Lung (tissue), 12 donors: ENCODE results near the gene THUMPD1. TPM values are rescaled to one million over a fixed set of nuclear protein-coding genes. Genes with fewer than 3 reads are reported as not detected.

Experiments
- ATAC-seq: fragments of 200-7000 bp; cut with Tn5 transposase; one replicate; pipeline ENCODE4 v1.9.1; 2020; ENCODE audit warnings: moderate number of reproducible peaks; ENCODE audit not compliant: insufficient read depth, low FRiP score
- DNase-seq, 3 donors: peaks; one replicate each; pipeline ENCODE4 v3.0.0-alpha.2; 2013 to 2017
- H3K27ac ChIP-seq, 2 donors: one replicate each; pipeline ENCODE4 v1.5.1; 2013; ENCODE audit warnings: mild to moderate bottlenecking in 2 of 2, moderate library complexity in 2 of 2, control low read depth in 1 of 2, inconsistent platforms in 1 of 2, low read depth in 1 of 2, low read length in 1 of 2
- H3K27me3 ChIP-seq, 3 donors: one replicate each; pipeline ENCODE4 v1.5.1; 2013; ENCODE audit warnings: low read length in 2 of 3; ENCODE audit not compliant: control insufficient read depth in 3 of 3, insufficient read depth in 3 of 3
- H3K36me3 ChIP-seq, 4 donors: one replicate each; pipeline ENCODE4 v1.5.1; 2013; ENCODE audit warnings: low read length in 4 of 4, mild to moderate bottlenecking in 1 of 4, moderate library complexity in 1 of 4; ENCODE audit not compliant: control insufficient read depth in 4 of 4, insufficient read depth in 4 of 4
- H3K4me1 ChIP-seq, 5 donors: one replicate each; pipeline ENCODE4 v1.5.1; 2013; ENCODE audit warnings: low read length in 5 of 5, mild to moderate bottlenecking in 2 of 5, moderate library complexity in 1 of 5; ENCODE audit not compliant: control insufficient read depth in 5 of 5, insufficient read depth in 5 of 5
- H3K4me3 ChIP-seq: one replicate; pipeline ENCODE4 v1.5.1; 2013; ENCODE audit warnings: mild to moderate bottlenecking, control low read depth, moderate library complexity
- H3K9ac ChIP-seq, 2 donors: one replicate each; pipeline ENCODE4 v1.5.1; 2013; ENCODE audit warnings: low read length in 2 of 2, control low read depth in 1 of 2; ENCODE audit not compliant: insufficient read depth in 1 of 2
- H3K9me3 ChIP-seq, 4 donors: one replicate each; pipeline ENCODE4 v1.5.1; 2013; ENCODE audit warnings: low read length in 3 of 4, mild to moderate bottlenecking in 1 of 4, moderate library complexity in 1 of 4; ENCODE audit not compliant: control insufficient read depth in 4 of 4, insufficient read depth in 3 of 4
- WGBS, 2 donors: extraction: QIAGEN DNeasy Blood & Tissue Kit; methylation state at CpG; one replicate each; pipeline ENCODE4 v1.1.7; 2013; 5-methylcytosine and 5-hydroxymethylcytosine counted together
- polyA plus RNA-seq, 2 donors: library from polyadenylated mRNA; stranded (reverse); fragments of 200-250 nt; gene quantifications; one replicate each; pipeline ENCODE4 v1.2.1, GENCODE V29; 2013
- total RNA-seq, 2 donors: library from RNA; depleted of rRNA in 1 of 2; stranded (reverse); fragments of >200 nt in 1 of 2; gene quantifications; one replicate each; pipeline ENCODE4 v1.2.1, GENCODE V29; 2014 to 2021
- TF ChIP-seq, protein P1 (sequence below): IDR thresholded peaks from 2 replicates; pipeline ENCODE4 v1.5.1; 2012; ENCODE audit warnings: mild to moderate bottlenecking; ENCODE audit errors: control extremely low read depth, extremely low read depth
- donor health status: control.
- donor health status: control.
- donor health status: Bipolar disorder and iron deficiency.
- donor health status: healthy.
- donor health status: DM: yes; HTN: yes; CAD: no.

The THUMPD1 gene
- total and polyA plus RNA-seq, 4 donors = 16.2 to 64.1 (median 26.4) TPM

DNA sequence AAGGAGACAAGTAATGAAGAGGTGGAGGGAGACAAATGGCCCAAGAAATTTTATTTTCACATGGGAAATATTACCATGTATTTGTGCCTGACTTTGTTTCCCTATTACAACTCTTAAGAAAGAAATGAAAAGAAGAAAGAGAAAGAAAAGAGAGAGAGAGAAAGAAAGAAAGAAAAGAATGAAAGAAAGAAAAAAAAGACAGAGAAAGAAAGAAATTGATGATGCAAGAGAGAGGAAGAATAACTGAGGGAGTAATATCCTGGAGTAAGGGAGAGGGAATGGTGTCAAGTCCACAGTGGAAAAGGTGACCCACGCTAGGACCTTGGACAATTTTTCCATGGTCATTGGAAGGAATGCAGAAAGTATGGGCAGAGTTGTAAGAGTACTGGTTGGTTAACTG is 12.1 kb upstream of the THUMPD1 start:
- Histone ChIP-seq H3K36me3 (no peaks in the 10 kb centered on the region), H3K27ac (no peak overlapping the region), H3K4me3 (no peak overlapping the region), H3K27me3 (no peaks in the 10 kb centered on the region), H3K9ac (no peak overlapping the region), H3K4me1 (no peaks in the 10 kb centered on the region), H3K9me3 (no peaks in the 10 kb centered on the region)
- ATAC-seq (no peak), DNase-seq (no peak)
- 78 to 91% methylated on average over 1 of the region's 1 CpG for WGBS, 2 donors
- TF ChIP-seq, protein P1, sequence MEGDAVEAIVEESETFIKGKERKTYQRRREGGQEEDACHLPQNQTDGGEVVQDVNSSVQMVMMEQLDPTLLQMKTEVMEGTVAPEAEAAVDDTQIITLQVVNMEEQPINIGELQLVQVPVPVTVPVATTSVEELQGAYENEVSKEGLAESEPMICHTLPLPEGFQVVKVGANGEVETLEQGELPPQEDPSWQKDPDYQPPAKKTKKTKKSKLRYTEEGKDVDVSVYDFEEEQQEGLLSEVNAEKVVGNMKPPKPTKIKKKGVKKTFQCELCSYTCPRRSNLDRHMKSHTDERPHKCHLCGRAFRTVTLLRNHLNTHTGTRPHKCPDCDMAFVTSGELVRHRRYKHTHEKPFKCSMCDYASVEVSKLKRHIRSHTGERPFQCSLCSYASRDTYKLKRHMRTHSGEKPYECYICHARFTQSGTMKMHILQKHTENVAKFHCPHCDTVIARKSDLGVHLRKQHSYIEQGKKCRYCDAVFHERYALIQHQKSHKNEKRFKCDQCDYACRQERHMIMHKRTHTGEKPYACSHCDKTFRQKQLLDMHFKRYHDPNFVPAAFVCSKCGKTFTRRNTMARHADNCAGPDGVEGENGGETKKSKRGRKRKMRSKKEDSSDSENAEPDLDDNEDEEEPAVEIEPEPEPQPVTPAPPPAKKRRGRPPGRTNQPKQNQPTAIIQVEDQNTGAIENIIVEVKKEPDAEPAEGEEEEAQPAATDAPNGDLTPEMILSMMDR = no peak

DNA sequence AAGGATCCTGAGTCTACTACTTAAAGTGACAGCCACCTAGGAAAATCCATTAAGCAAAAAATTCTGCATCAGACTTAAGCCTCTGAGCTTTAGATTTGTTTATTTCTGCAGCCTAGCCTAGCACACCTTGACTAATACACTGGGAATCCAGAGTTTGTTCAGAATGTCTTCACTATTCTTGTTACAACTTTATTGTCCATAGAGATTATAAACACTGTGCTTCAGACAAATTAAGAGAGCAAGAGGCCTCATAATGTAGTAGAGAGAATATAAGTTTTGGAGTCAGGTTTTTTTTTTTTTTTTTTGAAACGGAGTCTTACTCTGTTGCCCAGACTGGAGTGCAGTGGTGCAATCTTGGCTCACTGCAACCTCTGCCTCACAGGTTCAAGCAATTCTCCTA is 8.9 kb upstream of the THUMPD1 start:
- Histone ChIP-seq H3K27me3 (no peaks in the 10 kb centered on the region), H3K36me3 (no peaks in the 10 kb centered on the region), H3K4me3 (no peak overlapping the region), H3K4me1 (no peaks in the 10 kb centered on the region), H3K27ac (no peak overlapping the region), H3K9me3 (peaks cover 0 to 2% (median 0%) of the 10 kb centered on the region in 4 donors), H3K9ac (no peak overlapping the region)
- ATAC-seq = no peak
- no peak for DNase-seq
- WGBS, 2 donors = 75 to 85% methylated on average over 1 of the region's 1 CpG
- TF ChIP-seq, protein P1 = no peak

- DNase-seq = no peak
- H3K4me1 ChIP-seq = no peaks in the 10 kb centered on the region
- no peak for ATAC-seq
- peaks cover 0 to 2% (median 0%) of the 10 kb centered on the region in 4 donors for H3K9me3 ChIP-seq
- WGBS, 2 donors = 91 to 100% methylated on average over 1 of the region's 1 CpG
- no peak overlapping the region for H3K4me3 ChIP-seq
- no peaks in the 10 kb centered on the region for H3K27me3 ChIP-seq
- TF ChIP-seq, protein P1 = no peak
- no peaks in the 10 kb centered on the region for H3K36me3 ChIP-seq
- no peak overlapping the region for H3K27ac ChIP-seq
- H3K9ac ChIP-seq = no peak overlapping the region
Measured at GRCh38 chr16:20749474-20749873, 7.9 kb upstream of the THUMPD1 start.
